AG04449 (cell line): ENCODE data around the gene CLIC5.

Experiments
- CTCF ChIA-PET: fragments of 350-600 bp; formaldehyde crosslinking; extraction: SDS; loops from one replicate; lab custom pipeline; 2021; ENCODE audit warnings: antibody characterized with exemption; lab: Yijun Ruan, JAX
- POLR2A ChIA-PET: fragments of 400-600, 350-600 bp; formaldehyde crosslinking; extraction: SDS; loops from one replicate; lab custom pipeline; 2020; ENCODE audit warnings: antibody characterized with exemption, inconsistent platforms; lab: Yijun Ruan, JAX
- DNase-seq: peaks from one replicate; pipeline ENCODE4 v3.0.0-alpha.2; 2010; ENCODE audit warnings: low read depth, low spot score
- H3K4me3 ChIP-seq: 2 replicates; pipeline ENCODE4 v1.5.1; 2011; ENCODE audit warnings: low read depth, mild to moderate bottlenecking, control low read depth, low read length
- CTCF ChIP-seq: IDR thresholded peaks from one replicate; pipeline ENCODE4 v1.5.1; 2011; ENCODE audit warnings: mild to moderate bottlenecking, moderate library complexity, low read length, control low read depth, inconsistent platforms; ENCODE audit not compliant: insufficient read depth; ENCODE audit errors: missing control alignments

Gene CLIC5

GRCh38 chr6:45972795-45973503 lies 42.7 kb downstream of the CLIC5 start:
- ChIA-PET POLR2A (no interaction called here), CTCF (interaction anchor here (1.2 kb wide), 1 partner anchor 117 kb away, joined by 4 read pairs; no protein-coding TSS in a partner anchor)
- no peak for DNase-seq
- no peak overlapping the region for H3K4me3 ChIP-seq
- TF ChIP-seq CTCF, result no peak

GRCh38 chr6:45971287-45971686 lies 44.4 kb downstream of the CLIC5 start:
- CTCF ChIA-PET, result no interaction called here
- no peak overlapping the region for H3K4me3 ChIP-seq
- no peak for DNase-seq
- no peak for TF ChIP-seq CTCF
- POLR2A ChIA-PET, result no interaction called here

GRCh38 chr6:45970326-45970725 lies 45.3 kb downstream of the CLIC5 start:
- DNase-seq, result no peak
- TF ChIP-seq CTCF, result no peak
- CTCF ChIA-PET, result no interaction called here
- no peak overlapping the region for H3K4me3 ChIP-seq
- POLR2A ChIA-PET, result no interaction called here

GRCh38 chr6:45969883-45970282 lies 45.8 kb downstream of the CLIC5 start:
- no peak overlapping the region for H3K4me3 ChIP-seq
- no peak for DNase-seq
- no peak for TF ChIP-seq CTCF
- ChIA-PET POLR2A (no interaction called here), CTCF (no interaction called here)

GRCh38 chr6:45969026-45969425 lies 46.6 kb downstream of the CLIC5 start:
- ChIA-PET POLR2A (no interaction called here), CTCF (no interaction called here)
- no peak for DNase-seq
- no peak overlapping the region for H3K4me3 ChIP-seq
- TF ChIP-seq CTCF, result no peak

- DNase-seq, result no peak
- POLR2A ChIA-PET, result no interaction called here
- TF ChIP-seq CTCF, result no peak
- CTCF ChIA-PET, result no interaction called here
- H3K4me3 ChIP-seq, result no peak overlapping the region
Observed at GRCh38 chr6:45967363-45967762, 48.3 kb downstream of the CLIC5 start.
